Epithelial cell of esophagus (primary cell): Measurements from ENCODE around the gene C21orf58.

Source experiments
- DNase-seq: peaks from one replicate; pipeline ENCODE4 v3.0.0; 2010; ENCODE audit warnings: low read depth
- H3K4me3 ChIP-seq: 2 replicates; pipeline ENCODE4 v1.5.1; 2011; ENCODE audit warnings: mild to moderate bottlenecking, low read length, control low read depth
- TF ChIP-seq, protein P1 (sequence below): IDR thresholded peaks from 2 replicates; pipeline ENCODE4 v1.5.1; 2011; ENCODE audit warnings: low read depth, mild to moderate bottlenecking, low read length, control low read depth, inconsistent platforms; ENCODE audit not compliant: insufficient read depth; ENCODE audit errors: missing control alignments

Gene C21orf58

DNA sequence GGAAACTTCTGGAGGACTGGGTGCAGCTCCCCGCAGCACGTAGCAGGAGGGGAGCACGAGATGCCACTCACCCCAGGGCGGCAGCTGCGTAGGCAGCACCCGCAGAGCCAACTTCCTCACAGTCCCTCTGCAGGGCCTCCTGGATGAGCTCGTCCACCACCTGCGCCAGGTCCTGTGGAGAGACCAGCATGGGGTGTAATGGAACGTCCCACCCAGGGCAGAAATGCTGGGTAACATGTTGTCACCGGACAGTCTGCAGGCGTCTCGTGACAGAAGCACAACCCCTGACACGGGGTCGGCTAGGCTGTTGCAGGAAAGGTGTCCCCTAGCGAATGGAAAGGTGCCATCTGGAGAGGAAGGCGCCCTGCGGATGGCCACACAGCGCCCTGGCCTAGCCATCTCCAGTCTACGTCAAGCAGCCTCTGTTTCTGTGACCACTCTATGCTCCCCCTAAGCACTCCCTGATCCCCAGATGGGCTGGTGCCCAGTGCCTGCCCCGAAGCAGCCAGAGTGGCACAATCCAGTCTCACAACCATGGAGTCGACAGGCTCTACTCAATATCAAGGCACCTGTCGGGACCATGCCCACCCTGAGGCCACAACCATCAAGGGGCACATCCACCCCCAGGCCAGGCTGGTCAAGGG lies 59.5 kb downstream of the C21orf58 start:
- DNase-seq = no peak
- no peak overlapping the region for H3K4me3 ChIP-seq
- TF ChIP-seq, protein P1, sequence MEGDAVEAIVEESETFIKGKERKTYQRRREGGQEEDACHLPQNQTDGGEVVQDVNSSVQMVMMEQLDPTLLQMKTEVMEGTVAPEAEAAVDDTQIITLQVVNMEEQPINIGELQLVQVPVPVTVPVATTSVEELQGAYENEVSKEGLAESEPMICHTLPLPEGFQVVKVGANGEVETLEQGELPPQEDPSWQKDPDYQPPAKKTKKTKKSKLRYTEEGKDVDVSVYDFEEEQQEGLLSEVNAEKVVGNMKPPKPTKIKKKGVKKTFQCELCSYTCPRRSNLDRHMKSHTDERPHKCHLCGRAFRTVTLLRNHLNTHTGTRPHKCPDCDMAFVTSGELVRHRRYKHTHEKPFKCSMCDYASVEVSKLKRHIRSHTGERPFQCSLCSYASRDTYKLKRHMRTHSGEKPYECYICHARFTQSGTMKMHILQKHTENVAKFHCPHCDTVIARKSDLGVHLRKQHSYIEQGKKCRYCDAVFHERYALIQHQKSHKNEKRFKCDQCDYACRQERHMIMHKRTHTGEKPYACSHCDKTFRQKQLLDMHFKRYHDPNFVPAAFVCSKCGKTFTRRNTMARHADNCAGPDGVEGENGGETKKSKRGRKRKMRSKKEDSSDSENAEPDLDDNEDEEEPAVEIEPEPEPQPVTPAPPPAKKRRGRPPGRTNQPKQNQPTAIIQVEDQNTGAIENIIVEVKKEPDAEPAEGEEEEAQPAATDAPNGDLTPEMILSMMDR = no peak

GRCh38 chr21:46256501-46256994 lies 67.1 kb downstream of the C21orf58 start:
- TF ChIP-seq, protein P1 = no peak
- no peak for DNase-seq
- H3K4me3 ChIP-seq = no peak overlapping the region

- TF ChIP-seq, protein P1 = no peak
- no peak for DNase-seq
- no peak overlapping the region for H3K4me3 ChIP-seq
These were observed 67.8 kb downstream of the C21orf58 start for GRCh38 chr21:46255758-46256337.

DNA sequence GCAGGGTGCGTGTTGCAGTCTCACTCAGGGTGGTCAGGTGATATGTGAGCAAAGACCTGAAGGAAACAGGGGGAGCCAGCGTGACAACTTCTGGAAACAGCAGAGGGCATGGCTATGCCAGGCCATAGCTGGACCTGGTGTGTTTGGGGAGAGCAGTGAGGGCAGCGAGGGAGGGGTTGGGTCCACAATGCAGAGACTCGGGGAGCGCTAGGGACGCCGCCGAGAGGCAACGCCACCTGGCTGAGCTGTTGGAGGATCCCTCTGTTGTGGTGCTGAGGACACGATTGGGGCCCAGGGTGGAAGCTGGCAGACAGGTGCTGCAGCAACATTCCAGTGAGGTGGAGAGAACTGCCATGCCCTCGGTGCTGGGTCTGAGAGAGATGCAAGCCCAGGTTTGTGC lies 68.5 kb downstream of the C21orf58 start:
- H3K4me3 ChIP-seq = no peak overlapping the region
- TF ChIP-seq, protein P1 = no peak
- no peak for DNase-seq

GRCh38 chr21:46254208-46254975 lies 69.3 kb downstream of the C21orf58 start:
- TF ChIP-seq, protein P1 = no peak
- no peak for DNase-seq
- H3K4me3 ChIP-seq = no peak overlapping the region

DNA sequence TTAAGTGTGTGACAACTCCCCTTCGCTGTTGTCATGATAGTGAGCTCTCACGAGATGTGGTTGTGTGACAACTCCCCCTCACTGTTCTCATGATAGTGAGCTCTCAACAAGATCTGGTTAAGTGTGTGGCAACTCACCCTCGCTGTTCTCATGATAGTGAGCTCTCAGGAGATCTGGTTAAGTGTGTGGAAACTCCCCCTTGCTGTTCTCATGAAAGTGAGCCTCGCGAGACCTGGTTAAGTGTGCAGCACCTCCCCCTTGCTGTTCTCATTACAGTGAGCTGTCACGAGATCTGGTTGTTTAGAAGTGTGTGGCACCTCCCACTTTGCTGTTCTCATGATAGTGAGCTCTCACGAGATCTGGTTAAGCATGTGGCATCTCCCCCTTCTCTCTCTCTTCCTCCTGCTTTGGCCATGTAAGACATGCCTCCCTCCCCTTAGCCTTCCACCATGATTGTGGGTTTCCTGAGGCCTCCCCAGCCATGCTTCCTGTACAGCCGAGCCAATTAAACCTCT lies 70.0 kb downstream of the C21orf58 start:
- TF ChIP-seq, protein P1 = no peak
- DNase-seq = no peak
- no peak overlapping the region for H3K4me3 ChIP-seq
